Ovary (tissue), 3 donors: Measurements from ENCODE around the gene ZNF740.

Experiments used
- CTCF ChIP-seq, 3 donors: fragments of 450-650 bp in 2 of 3; fragments of 200-600 bp in 1 of 3; IDR thresholded peaks; one replicate each; pipeline versions ENCODE4 v1.5.1 to v1.8.0; 2016 to 2022; ENCODE audit warnings: antibody characterized with exemption in 3 of 3, mild to moderate bottlenecking in 1 of 3
- EP300 ChIP-seq: sonication (generic); formaldehyde crosslinking; IDR thresholded peaks from one replicate; pipeline ENCODE4 v1.6.1; 2017; ENCODE audit warnings: antibody characterized with exemption
- POLR2A ChIP-seq: fragments of 450-650 bp; IDR thresholded peaks from one replicate; pipeline ENCODE4 v1.6.1; 2017; ENCODE audit warnings: antibody characterized with exemption, mild to moderate bottlenecking, moderate library complexity
- donor health status: DM: no; HTN: no; CAD: no.

GRCh38 chr12:53200107-53200457 is 19.6 kb downstream of the ZNF740 start:
- TF ChIP-seq POLR2A = no peak
- TF ChIP-seq CTCF (IDR thresholded peaks at IDR 0.05) = no peak
- no peak for TF ChIP-seq EP300
